ENCODE measurements around the gene TBX1.

The TBX1 gene

DNA sequence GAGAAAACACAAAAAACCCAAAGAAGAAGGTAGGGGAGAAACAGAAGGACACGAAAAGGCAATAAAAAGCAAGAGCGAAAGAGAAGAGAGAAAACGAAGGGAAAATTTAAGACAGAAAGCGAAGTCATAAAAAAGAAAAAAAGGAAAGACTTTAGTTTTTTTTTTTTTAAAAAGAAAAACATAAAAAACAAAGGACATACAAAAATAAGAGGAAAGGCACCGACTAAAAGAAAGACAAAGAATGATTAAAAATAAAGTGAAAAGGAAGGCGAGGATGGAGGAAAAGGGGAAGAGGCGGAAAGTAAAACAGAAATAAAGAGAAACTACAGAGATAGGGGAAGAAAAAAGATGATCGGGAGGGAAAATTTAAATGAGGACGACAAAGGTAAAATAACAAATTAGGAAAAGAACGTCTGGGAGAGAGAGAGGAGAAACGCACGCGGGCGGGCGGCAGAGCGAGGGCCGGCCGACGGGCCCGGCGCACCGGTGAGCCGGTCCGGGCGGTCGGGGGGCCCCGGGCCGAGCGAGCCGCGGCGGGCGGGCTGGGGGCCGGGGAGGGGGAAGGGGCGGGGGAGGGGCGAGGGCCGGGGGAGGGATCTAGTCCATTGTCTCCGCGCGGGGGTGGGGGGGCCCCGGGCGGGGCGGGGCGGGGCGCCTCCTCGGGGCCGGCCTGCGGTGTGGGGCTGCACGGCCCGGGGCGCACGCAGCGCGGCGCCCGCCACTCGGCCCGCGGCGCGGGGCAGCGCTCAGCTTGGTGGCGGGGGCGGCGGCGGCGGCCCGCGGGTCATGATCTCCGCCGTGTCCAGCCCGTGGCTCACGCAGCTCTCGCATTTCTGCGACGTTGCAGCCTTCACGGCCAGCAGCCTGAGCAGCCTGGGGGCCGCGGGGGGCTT lies at the start of gene TBX1:
TBX1 (plus strand) TSS at position 721 of the 893 bp plus-strand sequence; CDS start at position 787, 66 bp downstream.
- peak within 1 kb of the TSS; percentile 47 for H3K4me3 ChIP-seq (ENCODE audit: low read depth, low read length)
- TF ChIP-seq, protein P1, sequence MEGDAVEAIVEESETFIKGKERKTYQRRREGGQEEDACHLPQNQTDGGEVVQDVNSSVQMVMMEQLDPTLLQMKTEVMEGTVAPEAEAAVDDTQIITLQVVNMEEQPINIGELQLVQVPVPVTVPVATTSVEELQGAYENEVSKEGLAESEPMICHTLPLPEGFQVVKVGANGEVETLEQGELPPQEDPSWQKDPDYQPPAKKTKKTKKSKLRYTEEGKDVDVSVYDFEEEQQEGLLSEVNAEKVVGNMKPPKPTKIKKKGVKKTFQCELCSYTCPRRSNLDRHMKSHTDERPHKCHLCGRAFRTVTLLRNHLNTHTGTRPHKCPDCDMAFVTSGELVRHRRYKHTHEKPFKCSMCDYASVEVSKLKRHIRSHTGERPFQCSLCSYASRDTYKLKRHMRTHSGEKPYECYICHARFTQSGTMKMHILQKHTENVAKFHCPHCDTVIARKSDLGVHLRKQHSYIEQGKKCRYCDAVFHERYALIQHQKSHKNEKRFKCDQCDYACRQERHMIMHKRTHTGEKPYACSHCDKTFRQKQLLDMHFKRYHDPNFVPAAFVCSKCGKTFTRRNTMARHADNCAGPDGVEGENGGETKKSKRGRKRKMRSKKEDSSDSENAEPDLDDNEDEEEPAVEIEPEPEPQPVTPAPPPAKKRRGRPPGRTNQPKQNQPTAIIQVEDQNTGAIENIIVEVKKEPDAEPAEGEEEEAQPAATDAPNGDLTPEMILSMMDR (IDR thresholded peaks at IDR 0.05; ENCODE audit: insufficient read depth, low read length, missing control alignments): no peak
- DNase-seq (ENCODE audit: low read depth, low spot score): no peak
- POLR2A ChIA-PET: no interaction called here
- CTCF ChIA-PET: interaction anchor here (1.0 to 1.8 kb wide), 3 partner anchors 19 to 151 kb away, joined by 4 read pairs; no protein-coding TSS in a partner anchor

DNA sequence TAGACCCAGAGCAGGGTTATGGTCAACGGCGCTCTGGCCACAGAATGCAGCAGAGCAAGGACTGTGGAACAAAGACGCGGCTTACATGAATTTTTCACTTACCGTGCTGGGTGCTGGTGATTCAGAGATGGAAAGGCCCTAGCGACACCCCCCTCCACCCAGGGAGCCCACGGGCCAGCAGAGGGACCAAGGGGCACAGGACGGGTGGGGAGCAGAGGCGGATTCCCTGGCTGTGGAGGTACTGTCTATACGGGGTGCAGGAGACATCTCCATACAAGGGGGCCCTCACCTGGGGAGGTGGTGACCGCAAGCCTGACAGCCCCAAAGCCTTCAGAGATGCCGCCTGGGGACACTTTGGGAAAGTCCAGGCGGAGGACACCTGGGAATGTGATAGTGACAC lies 47.3 kb upstream of the TBX1 start:
- no peak for DNase-seq (ENCODE audit: low read depth, low spot score)
- ChIA-PET CTCF (interaction anchor here (1.1 to 1.5 kb wide), 2 partner anchors 34 to 83 kb away, joined by 3 read pairs; no protein-coding TSS in a partner anchor), POLR2A (no interaction called here)
- H3K4me3 ChIP-seq (ENCODE audit: low read depth, low read length): no peak overlapping the region
- TF ChIP-seq, protein P1 (IDR thresholded peaks at IDR 0.05; ENCODE audit: insufficient read depth, low read length, missing control alignments): no peak

DNA sequence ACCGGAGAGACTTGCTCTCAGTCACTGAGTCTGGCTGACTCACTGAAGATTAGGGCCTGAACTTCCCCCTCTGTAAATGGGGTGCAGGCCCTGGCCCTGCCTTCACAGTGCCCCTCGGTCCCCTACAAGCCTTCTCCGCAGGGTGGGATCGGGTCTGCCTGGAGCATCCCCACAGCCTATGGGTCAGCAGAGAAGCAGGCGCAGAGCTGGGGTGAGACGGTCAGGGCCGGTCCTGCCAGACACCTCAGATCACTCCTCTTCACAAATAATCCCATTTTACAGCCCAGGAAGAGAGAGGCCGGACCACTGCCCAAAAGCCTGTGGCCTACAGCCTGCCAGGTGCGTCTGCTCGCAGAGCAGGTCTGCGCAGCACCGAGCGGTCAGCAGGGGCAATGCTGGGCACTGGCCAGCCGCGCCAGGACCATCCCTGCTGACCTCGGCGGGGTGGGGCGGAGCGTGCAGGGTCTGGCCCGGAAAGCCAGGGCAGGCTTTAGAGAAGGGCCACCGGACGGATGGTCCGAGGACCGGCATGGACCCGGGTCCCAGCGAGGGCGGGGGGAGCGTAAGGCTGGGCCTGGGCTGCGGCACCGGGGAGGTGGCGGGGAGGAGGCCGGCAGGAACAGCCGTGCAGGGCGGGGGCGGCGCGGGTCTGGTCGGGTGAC lies 46.8 kb upstream of the TBX1 start:
- CTCF ChIA-PET: interaction anchor here (4.2 kb wide), 1 partner anchor 83 kb away, joined by 45 read pairs; no protein-coding TSS in a partner anchor

DNA sequence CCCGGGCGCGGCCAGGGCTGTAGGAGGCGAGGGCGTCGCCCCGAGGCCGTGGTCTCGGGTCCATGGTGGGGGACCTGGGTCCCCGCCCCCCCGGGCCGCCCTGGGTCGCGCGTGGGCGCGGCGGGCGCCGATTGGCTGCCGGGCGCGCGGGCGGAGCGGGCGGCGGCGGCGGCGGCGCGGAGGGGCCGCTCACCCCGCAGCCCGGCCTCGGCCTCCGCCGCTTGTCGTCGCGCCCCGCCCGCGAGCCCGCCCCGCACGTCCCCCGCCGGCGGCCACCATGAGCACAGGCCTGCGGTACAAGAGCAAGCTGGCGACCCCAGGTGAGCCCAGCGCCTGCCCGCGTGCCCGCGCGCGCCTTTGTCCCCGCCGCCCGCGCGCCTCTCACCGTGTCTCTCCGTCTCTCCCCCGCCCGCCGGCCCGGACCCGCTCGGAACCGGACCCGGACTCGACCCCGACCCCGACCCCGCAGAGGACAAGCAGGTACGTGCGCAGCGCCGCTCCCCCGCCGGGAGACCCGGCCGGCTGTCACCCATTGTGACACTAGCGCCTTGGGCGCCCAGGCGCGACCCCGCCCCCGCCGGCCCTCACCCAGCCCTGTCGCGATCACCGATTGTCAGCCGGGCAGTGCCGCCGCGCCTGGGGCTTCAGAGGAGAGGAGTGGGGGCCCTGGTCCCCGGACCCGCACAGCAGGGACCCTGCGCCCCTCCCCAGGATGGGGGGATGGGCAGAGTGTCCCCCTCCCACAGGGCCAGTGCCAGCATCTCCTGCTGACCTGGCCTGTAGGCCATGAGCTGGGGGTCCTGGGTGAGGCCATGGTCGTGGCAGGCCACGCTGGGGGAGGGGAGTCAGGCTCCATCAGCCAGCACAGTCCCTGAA lies 46.0 kb upstream of the TBX1 start, which contains the start of gene SEPTIN5:
SEPTIN5 (plus strand) TSS at position 192 of the 876 bp plus-strand sequence; CDS start at position 278, 86 bp downstream.
- CTCF ChIA-PET: interaction anchor here (1.1 to 4.2 kb wide), 4 partner anchors 16 to 570 kb away, joined by 3 to 45 read pairs (median 9); partner anchors contain the start of gene ESS2
- POLR2A ChIA-PET: no interaction called here
- H3K4me3 ChIP-seq (ENCODE audit: low read depth, low read length): peak within 1 kb of the TSS; percentile 61
- TF ChIP-seq, protein P1 (IDR thresholded peaks at IDR 0.05; ENCODE audit: insufficient read depth, low read length, missing control alignments): no peak
- no peak for DNase-seq (ENCODE audit: low read depth, low spot score)

More for the DNA sequence above, 46.8 kb upstream of the TBX1 start:
- DNase-seq (ENCODE audit: low read depth, low spot score): no peak
- peak overlapping the region; percentile 54 for H3K4me3 ChIP-seq (ENCODE audit: low read depth, low read length)
- POLR2A ChIA-PET: no interaction called here
- TF ChIP-seq, protein P1 (IDR thresholded peaks at IDR 0.05; ENCODE audit: insufficient read depth, low read length, missing control alignments): no peak

DNA sequence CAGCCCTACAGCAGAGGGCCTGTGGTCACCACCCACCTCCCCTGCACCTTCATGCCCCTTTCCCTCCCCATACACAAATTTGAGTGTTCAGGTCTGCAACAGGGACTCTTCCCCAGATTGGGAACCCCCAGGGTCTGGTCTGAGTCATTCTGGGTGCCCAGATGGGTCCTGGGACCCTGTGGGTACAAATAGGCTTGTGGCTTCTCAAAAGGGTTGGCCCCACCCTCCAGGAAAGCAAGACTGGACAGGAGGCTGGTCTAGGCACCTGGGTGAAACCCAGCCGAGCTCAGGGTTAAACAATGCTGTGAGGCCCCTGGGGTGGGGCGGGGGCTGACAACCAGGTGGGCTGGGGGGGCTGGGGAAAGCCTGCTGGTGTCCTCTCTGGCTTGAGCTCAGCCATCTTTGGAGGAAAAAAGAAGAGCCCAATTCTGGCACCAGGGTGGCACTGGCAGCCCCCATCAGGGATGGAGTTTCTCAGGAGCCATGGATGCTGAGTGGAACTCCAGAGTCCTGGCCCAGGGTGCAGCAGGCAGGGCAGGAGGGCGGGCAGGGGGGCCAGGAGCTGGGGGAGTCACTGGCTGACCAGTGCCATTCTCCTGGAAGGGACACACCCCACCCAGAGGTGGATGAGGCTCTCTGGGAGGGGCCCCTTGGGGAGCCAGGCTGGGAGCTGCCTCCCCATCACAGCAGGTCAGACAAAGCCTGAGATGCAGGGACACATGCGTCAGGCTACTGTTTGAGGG lies 45.2 kb upstream of the TBX1 start:
- POLR2A ChIA-PET: no interaction called here
- CTCF ChIA-PET: interaction anchor here (1.1 to 4.2 kb wide), 4 partner anchors 15 to 571 kb away, joined by 3 to 45 read pairs (median 9); partner anchors contain the start of gene ESS2
- TF ChIP-seq, protein P1 (IDR thresholded peaks at IDR 0.05; ENCODE audit: insufficient read depth, low read length, missing control alignments): no peak
- H3K4me3 ChIP-seq (ENCODE audit: low read depth, low read length): peak overlapping the region; percentile 61
- DNase-seq (ENCODE audit: low read depth, low spot score): no peak

Data from AG04449 (cell line).